Neural cell (in vitro differentiated cells): ENCODE data around the gene ECE1. TPM values are rescaled to one million over a fixed set of nuclear protein-coding genes. Genes with fewer than 3 reads are reported as not detected.
"Not testable (repeated sequence)": the region's sequence is repeated elsewhere in the genome, so short reads cannot be mapped to it uniquely, and the experiment has no call there.

ENCODE experiments used
- H2AFZ ChIP-seq: fragments of 200-600, 300-800 bp; sonication (generic), shearing (Covaris generic); 2 replicates; pipeline ENCODE4 v1.6.0; 2014; ENCODE audit warnings: low read depth, mild to moderate bottlenecking, antibody characterized with exemption, low read length, moderate library complexity
- H3F3A ChIP-seq: fragments of 200-600 bp; shearing (Covaris generic); 2 replicates; pipeline ENCODE4 v1.6.1; 2016; ENCODE audit warnings: mild to moderate bottlenecking, moderate library complexity, mixed read lengths, antibody characterized with exemption, low read length; ENCODE audit not compliant: insufficient read depth, poor library complexity, severe bottlenecking
- H3K27ac ChIP-seq: fragments of 200-600, 300-800 bp; sonication (generic), shearing (Covaris generic); 2 replicates; pipeline ENCODE4 v1.5.1; 2014; ENCODE audit warnings: mild to moderate bottlenecking, low read length, moderate library complexity
- H3K27me3 ChIP-seq: fragments of 300-800, 200-600 bp; sonication (generic), shearing (Covaris generic); 2 replicates; pipeline ENCODE4 v1.6.0; 2014; ENCODE audit warnings: mild to moderate bottlenecking, low read depth, low read length, moderate library complexity; ENCODE audit not compliant: insufficient read depth
- H3K36me3 ChIP-seq: fragments of 300-800, 200-600 bp; sonication (generic), shearing (Covaris generic); 2 replicates; pipeline ENCODE4 v1.5.1; 2014; ENCODE audit warnings: mild to moderate bottlenecking, antibody characterized with exemption, low read length, moderate library complexity; ENCODE audit not compliant: insufficient read depth
- H3K4me2 ChIP-seq: fragments of 300-800, 200-600 bp; sonication (generic), shearing (Covaris generic); 2 replicates; pipeline ENCODE4 v1.6.0; 2014; ENCODE audit warnings: mild to moderate bottlenecking, low read length
- H3K4me3 ChIP-seq: fragments of 300-800, 200-600 bp; sonication (generic), shearing (Covaris generic); 2 replicates; pipeline ENCODE4 v1.5.1; 2014; ENCODE audit warnings: mild to moderate bottlenecking, low read length, moderate library complexity
- H3K79me2 ChIP-seq: fragments of 200-600 bp; shearing (Covaris generic); replicated peaks from 2 replicates; pipeline ENCODE4 v1.6.0; 2014; ENCODE audit warnings: mild to moderate bottlenecking, low read length, moderate library complexity; ENCODE audit not compliant: insufficient read depth
- H3K9ac ChIP-seq: fragments of 300-800, 200-600 bp; sonication (generic), shearing (Covaris generic); 2 replicates; pipeline ENCODE4 v1.6.1; 2016; ENCODE audit warnings: mild to moderate bottlenecking, low read length, mixed read lengths
- H3K9me2 ChIP-seq: fragments of 200-600 bp; shearing (Covaris generic); 2 replicates; pipeline ENCODE4 v1.6.1; 2016; ENCODE audit warnings: mild to moderate bottlenecking, low read length, mixed read lengths; ENCODE audit not compliant: insufficient read depth
- H3K9me3 ChIP-seq: fragments of 200-600, 300-800 bp; sonication (generic), shearing (Covaris generic); 2 replicates; pipeline ENCODE4 v1.6.1; 2016; ENCODE audit warnings: mild to moderate bottlenecking, mixed run types, low read length, moderate library complexity, mixed read lengths
- H4K20me1 ChIP-seq: fragments of 200-600 bp; shearing (Covaris generic); 2 replicates; pipeline ENCODE4 v1.6.1; 2016; ENCODE audit warnings: mild to moderate bottlenecking, mixed run types; ENCODE audit not compliant: insufficient read depth
- CTCF ChIP-seq: fragments of 450-650 bp; IDR thresholded peaks from 2 replicates; pipeline ENCODE4 v1.5.1; 2014; ENCODE audit warnings: antibody characterized with exemption, mild to moderate bottlenecking, moderate library complexity; ENCODE audit not compliant: poor library complexity, severe bottlenecking
- EP300 ChIP-seq: fragments of 450-650 bp; conservative IDR thresholded peaks from 2 replicates; pipeline ENCODE4 v1.6.1; 2014; ENCODE audit warnings: antibody characterized with exemption, mild to moderate bottlenecking, moderate library complexity; ENCODE audit not compliant: poor library complexity, severe bottlenecking
- EZH2 ChIP-seq: fragments of 200-600, 300-800 bp; shearing (Covaris generic), sonication (generic); IDR thresholded peaks from 2 replicates; pipeline ENCODE4 v1.6.1; 2014; ENCODE audit warnings: antibody characterized with exemption, low read length, borderline replicate concordance, mild to moderate bottlenecking; ENCODE audit not compliant: insufficient read depth, poor library complexity, severe bottlenecking
- MXI1 ChIP-seq: fragments of 450-650 bp; conservative IDR thresholded peaks from 2 replicates; pipeline ENCODE4 v1.6.1; 2014; ENCODE audit warnings: antibody characterized with exemption, mild to moderate bottlenecking; ENCODE audit not compliant: poor library complexity, severe bottlenecking
- POLR2AphosphoS5 ChIP-seq: IDR thresholded peaks from 2 replicates; pipeline ENCODE4 v1.6.1; 2012
- RAD21 ChIP-seq: fragments of 450-650 bp; conservative IDR thresholded peaks from 2 replicates; pipeline ENCODE4 v1.6.1; 2014; ENCODE audit warnings: antibody characterized with exemption, mild to moderate bottlenecking, moderate library complexity
- REST ChIP-seq: IDR thresholded peaks from 2 replicates; pipeline ENCODE4 v1.6.1; 2012; ENCODE audit warnings: borderline replicate concordance
- SMC3 ChIP-seq: fragments of 450-650 bp; conservative IDR thresholded peaks from 2 replicates; pipeline ENCODE4 v1.6.1; 2014; ENCODE audit warnings: antibody characterized with exemption, mild to moderate bottlenecking, moderate library complexity; ENCODE audit not compliant: poor library complexity
- TAF1 ChIP-seq: IDR thresholded peaks from 2 replicates; pipeline ENCODE4 v1.6.1; 2012; ENCODE audit warnings: low read depth
- polyA plus RNA-seq: library from polyadenylated mRNA; depleted of rRNA; stranded (reverse); fragments of >200 nt; gene quantifications from 2 replicates; pipeline ENCODE4 v1.2.3, GENCODE V29; 2014

ECE1 gene
- polyA plus RNA-seq, 1 donor from 2014 or later: 7.8 TPM

GRCh38 chr1:21184276-21184675, 106.0 kb downstream of the ECE1 start:
- H3K4me3 ChIP-seq: no peak overlapping the region
- H3K79me2 ChIP-seq: no peaks in the 10 kb centered on the region
- no peak for TF ChIP-seq SMC3
- TF ChIP-seq REST: no peak
- TF ChIP-seq POLR2AphosphoS5: no peak
- TF ChIP-seq MXI1: no peak
- TF ChIP-seq CTCF: no peak
- no peak for TF ChIP-seq TAF1
- TF ChIP-seq EZH2: no peak
- no peak for TF ChIP-seq RAD21
- no peak for TF ChIP-seq EP300
- H4K20me1 ChIP-seq: no peaks in the 10 kb centered on the region
- no peak overlapping the region for H3K27ac ChIP-seq
- no peaks in the 10 kb centered on the region for H3K9me3 ChIP-seq
- no peaks in the 10 kb centered on the region for H3K36me3 ChIP-seq
- no peak overlapping the region for H3K4me2 ChIP-seq
- no peaks in the 10 kb centered on the region for H3K9me2 ChIP-seq
- H2AFZ ChIP-seq: no peak overlapping the region
- no peak overlapping the region for H3K9ac ChIP-seq
- no peaks in the 10 kb centered on the region for H3F3A ChIP-seq
- H3K27me3 ChIP-seq: no peaks in the 10 kb centered on the region

- Histone ChIP-seq H3K9me3 (no peaks in the 10 kb centered on the region), H3K9me2 (no peaks in the 10 kb centered on the region), H3K27ac (no peak overlapping the region), H3K4me2 (no peak overlapping the region), H3F3A (no peaks in the 10 kb centered on the region), H4K20me1 (no peaks in the 10 kb centered on the region), H3K36me3 (no peaks in the 10 kb centered on the region), H2AFZ (no peak overlapping the region), H3K9ac (no peak overlapping the region), H3K4me3 (no peak overlapping the region), H3K79me2 (no peaks in the 10 kb centered on the region), H3K27me3 (no peaks in the 10 kb centered on the region)
- TF ChIP-seq POLR2AphosphoS5 (no peak), MXI1 (no peak), REST (no peak), TAF1 (no peak), CTCF (no peak), SMC3 (no peak), EP300 (no peak), EZH2 (no peak), RAD21 (no peak)
These were observed 108.0 kb downstream of the ECE1 start for GRCh38 chr1:21182181-21182731.

GRCh38 chr1:21178271-21178670, 112.0 kb downstream of the ECE1 start:
- H3F3A ChIP-seq: not testable (repeated sequence)

More at GRCh38 chr1:21178271-21178670, 112.0 kb downstream of the ECE1 start:
- Histone ChIP-seq H3K79me2 (peaks cover 27% of the 10 kb centered on the region), H4K20me1 (peaks cover 10% of the 10 kb centered on the region)
- H3K9ac ChIP-seq, H3K27me3 ChIP-seq, H3K4me3 ChIP-seq, H3K36me3 ChIP-seq, H3K9me2 ChIP-seq, H2AFZ ChIP-seq, H3K27ac ChIP-seq, H3K9me3 ChIP-seq, H3K4me2 ChIP-seq: not testable (repeated sequence)
